Neural progenitor cell (in vitro differentiated cells): Measurements from ENCODE around the gene ADGB. TPM values are rescaled to one million over a fixed set of nuclear protein-coding genes. Genes with fewer than 3 reads are reported as not detected.
"Not testable (repeated sequence)": the region's sequence is repeated elsewhere in the genome, so short reads cannot be mapped to it uniquely, and the experiment has no call there.

Experiments
- DNase-seq: peaks from one replicate; pipeline ENCODE4 v3.0.0-alpha.2; 2016; ENCODE audit warnings: low spot score
- H2AFZ ChIP-seq: fragments of 200-600 bp; sonication (generic); replicated peaks from 2 replicates; pipeline ENCODE4 v1.6.1; 2016; ENCODE audit warnings: antibody characterized with exemption
- H3F3A ChIP-seq: fragments of 200-600 bp; sonication (generic); 2 replicates; pipeline ENCODE4 v1.6.1; 2016; ENCODE audit warnings: antibody characterized with exemption, low read depth
- H3K27ac ChIP-seq: fragments of 200-600 bp; sonication (generic); 2 replicates; pipeline ENCODE4 v1.5.1; 2016; ENCODE audit warnings: mild to moderate bottlenecking
- H3K27me3 ChIP-seq: fragments of 200-600 bp; sonication (generic); 2 replicates; pipeline ENCODE4 v1.6.1; 2016; ENCODE audit warnings: mild to moderate bottlenecking, moderate library complexity
- H3K36me3 ChIP-seq: fragments of 200-600 bp; sonication (generic); 2 replicates; pipeline ENCODE4 v1.5.1; 2016
- H3K4me1 ChIP-seq: fragments of 200-600 bp; sonication (generic); 2 replicates; pipeline ENCODE4 v1.6.1; 2016; ENCODE audit warnings: mixed run types
- H3K4me2 ChIP-seq: fragments of 200-600 bp; sonication (generic); 2 replicates; pipeline ENCODE4 v1.6.1; 2016
- H3K4me3 ChIP-seq: fragments of 200-600 bp; sonication (generic); 2 replicates; pipeline ENCODE4 v1.5.1; 2016
- H3K79me2 ChIP-seq: fragments of 200-600 bp; sonication (generic); 2 replicates; pipeline ENCODE4 v1.6.1; 2016; ENCODE audit warnings: low read depth
- H3K9ac ChIP-seq: fragments of 200-600 bp; sonication (generic); 2 replicates; pipeline ENCODE4 v1.6.1; 2016
- H3K9me3 ChIP-seq: fragments of 200-600 bp; sonication (generic); 2 replicates; pipeline ENCODE4 v1.5.1; 2016; ENCODE audit warnings: low read depth
- H4K20me1 ChIP-seq: fragments of 200-600 bp; sonication (generic); 2 replicates; pipeline ENCODE4 v1.6.1; 2016; ENCODE audit warnings: low read depth
- H3K27ac Mint-ChIP-seq: 3 replicates; pipeline ENCODE4 v1.8.0; 2021; ENCODE audit warnings: mixed read lengths
- H3K27me3 Mint-ChIP-seq: 2 replicates; pipeline ENCODE4 v1.8.0; 2022; ENCODE audit warnings: low read depth, mild to moderate bottlenecking, inconsistent platforms, moderate library complexity, mixed read lengths; ENCODE audit not compliant: insufficient read depth
- H3K36me3 Mint-ChIP-seq: 3 replicates; pipeline ENCODE4 v1.8.0; 2021; ENCODE audit warnings: mixed read lengths
- H3K4me1 Mint-ChIP-seq: 3 replicates; pipeline ENCODE4 v1.8.0; 2021; ENCODE audit warnings: mixed read lengths
- H3K4me3 Mint-ChIP-seq: 3 replicates; pipeline ENCODE4 v1.8.0; 2021; ENCODE audit warnings: mild to moderate bottlenecking, moderate library complexity, mixed read lengths
- H3K9me3 Mint-ChIP-seq: 3 replicates; pipeline ENCODE4 v1.8.0; 2020; ENCODE audit warnings: mixed read lengths
- EZH2 ChIP-seq: fragments of 200-600 bp; sonication (generic); IDR thresholded peaks from 2 replicates; pipeline ENCODE4 v1.6.1; 2017; ENCODE audit warnings: antibody characterized with exemption, mild to moderate bottlenecking, moderate library complexity
- EZH2phosphoT487 ChIP-seq: fragments of 200-600 bp; sonication (generic); IDR thresholded peaks from 2 replicates; pipeline ENCODE4 v1.6.1; 2017; ENCODE audit warnings: antibody characterized with exemption
- total RNA-seq: library from RNA; depleted of rRNA; stranded (reverse); fragments of >200 nt; gene quantifications from 2 replicates; pipeline ENCODE4 v1.2.3, GENCODE V29; 2015; ENCODE audit warnings: low replicate concordance
- TF ChIP-seq, protein P1 (sequence below): fragments of 200-600 bp; sonication (generic); IDR thresholded peaks from 2 replicates; pipeline ENCODE4 v1.5.1; 2017; ENCODE audit warnings: antibody characterized with exemption, mild to moderate bottlenecking

The ADGB gene
- total RNA-seq, 1 donor from 2014 or later = not detected

DNA sequence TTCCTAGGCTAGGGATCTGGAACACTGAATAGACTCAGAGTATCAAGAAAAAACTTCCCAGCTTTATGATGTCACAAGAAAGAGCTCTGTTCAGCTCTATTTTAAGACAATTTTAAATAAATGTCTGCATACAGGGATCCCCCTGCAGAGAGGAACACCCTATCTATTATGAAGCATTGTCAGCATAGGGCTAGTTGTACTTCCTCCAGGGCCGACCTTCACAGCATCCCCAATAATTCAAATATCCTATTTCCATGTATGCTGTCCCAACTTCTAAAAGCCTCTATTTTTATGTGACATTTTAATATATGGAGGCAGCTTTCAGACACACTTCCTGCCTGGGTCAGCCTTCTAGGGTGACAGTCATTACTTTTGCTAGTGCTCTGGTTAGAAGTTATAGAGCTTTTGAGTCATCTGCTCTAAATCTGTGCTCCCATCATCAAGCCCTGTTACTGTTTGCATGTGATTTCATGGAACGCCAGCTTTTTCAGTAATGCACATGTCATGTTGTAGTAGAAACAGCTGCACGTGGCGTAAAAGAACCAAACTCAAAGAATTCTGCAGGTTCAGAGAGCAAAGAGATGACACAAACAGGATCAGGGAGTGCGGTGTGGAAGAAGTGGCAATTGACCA lies 189.2 kb downstream of the ADGB start:
- TF ChIP-seq EZH2 (no peak), EZH2phosphoT487 (no peak)
- TF ChIP-seq, protein P1, sequence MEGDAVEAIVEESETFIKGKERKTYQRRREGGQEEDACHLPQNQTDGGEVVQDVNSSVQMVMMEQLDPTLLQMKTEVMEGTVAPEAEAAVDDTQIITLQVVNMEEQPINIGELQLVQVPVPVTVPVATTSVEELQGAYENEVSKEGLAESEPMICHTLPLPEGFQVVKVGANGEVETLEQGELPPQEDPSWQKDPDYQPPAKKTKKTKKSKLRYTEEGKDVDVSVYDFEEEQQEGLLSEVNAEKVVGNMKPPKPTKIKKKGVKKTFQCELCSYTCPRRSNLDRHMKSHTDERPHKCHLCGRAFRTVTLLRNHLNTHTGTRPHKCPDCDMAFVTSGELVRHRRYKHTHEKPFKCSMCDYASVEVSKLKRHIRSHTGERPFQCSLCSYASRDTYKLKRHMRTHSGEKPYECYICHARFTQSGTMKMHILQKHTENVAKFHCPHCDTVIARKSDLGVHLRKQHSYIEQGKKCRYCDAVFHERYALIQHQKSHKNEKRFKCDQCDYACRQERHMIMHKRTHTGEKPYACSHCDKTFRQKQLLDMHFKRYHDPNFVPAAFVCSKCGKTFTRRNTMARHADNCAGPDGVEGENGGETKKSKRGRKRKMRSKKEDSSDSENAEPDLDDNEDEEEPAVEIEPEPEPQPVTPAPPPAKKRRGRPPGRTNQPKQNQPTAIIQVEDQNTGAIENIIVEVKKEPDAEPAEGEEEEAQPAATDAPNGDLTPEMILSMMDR = no peak
- no peak overlapping the region for H3K4me3 Mint-ChIP-seq
- no peaks in the 10 kb centered on the region for H3K79me2 ChIP-seq
- H3F3A ChIP-seq = no peaks in the 10 kb centered on the region
- no peak overlapping the region for H3K27ac ChIP-seq
- H3K4me3 ChIP-seq = no peak overlapping the region
- H3K9ac ChIP-seq = no peak overlapping the region
- no peak for DNase-seq
- H3K27ac Mint-ChIP-seq = no peak overlapping the region
- H3K27me3 ChIP-seq = no peaks in the 10 kb centered on the region
- no peaks in the 10 kb centered on the region for H3K36me3 Mint-ChIP-seq
- H2AFZ ChIP-seq = no peak overlapping the region
- H3K9me3 Mint-ChIP-seq = peaks cover 8% of the 10 kb centered on the region
- H3K36me3 ChIP-seq = no peaks in the 10 kb centered on the region
- no peaks in the 10 kb centered on the region for H3K9me3 ChIP-seq
- H3K27me3 Mint-ChIP-seq = no peaks in the 10 kb centered on the region
- H3K4me1 ChIP-seq = no peaks in the 10 kb centered on the region
- H3K4me2 ChIP-seq = no peak overlapping the region
- H4K20me1 ChIP-seq = no peaks in the 10 kb centered on the region
- H3K4me1 Mint-ChIP-seq = no peaks in the 10 kb centered on the region

- Mint-ChIP-seq H3K36me3 (no peaks in the 10 kb centered on the region), H3K27ac (no peak overlapping the region), H3K27me3 (no peaks in the 10 kb centered on the region), H3K9me3 (peaks cover 15% of the 10 kb centered on the region), H3K4me1 (no peaks in the 10 kb centered on the region), H3K4me3 (no peak overlapping the region)
- Histone ChIP-seq H3K9ac (no peak overlapping the region), H3K79me2 (no peaks in the 10 kb centered on the region), H3K4me2 (no peak overlapping the region), H3K4me3 (no peak overlapping the region), H3K9me3 (no peaks in the 10 kb centered on the region), H3K27me3 (no peaks in the 10 kb centered on the region), H2AFZ (no peak overlapping the region), H3K36me3 (no peaks in the 10 kb centered on the region), H4K20me1 (no peaks in the 10 kb centered on the region), H3F3A (no peaks in the 10 kb centered on the region), H3K27ac (no peak overlapping the region), H3K4me1 (no peaks in the 10 kb centered on the region)
- no peak for DNase-seq
- TF ChIP-seq EZH2 (no peak), EZH2phosphoT487 (no peak)
- TF ChIP-seq, protein P1 = no peak
Measured at GRCh38 chr6:146790561-146791091, 191.9 kb downstream of the ADGB start.

DNA sequence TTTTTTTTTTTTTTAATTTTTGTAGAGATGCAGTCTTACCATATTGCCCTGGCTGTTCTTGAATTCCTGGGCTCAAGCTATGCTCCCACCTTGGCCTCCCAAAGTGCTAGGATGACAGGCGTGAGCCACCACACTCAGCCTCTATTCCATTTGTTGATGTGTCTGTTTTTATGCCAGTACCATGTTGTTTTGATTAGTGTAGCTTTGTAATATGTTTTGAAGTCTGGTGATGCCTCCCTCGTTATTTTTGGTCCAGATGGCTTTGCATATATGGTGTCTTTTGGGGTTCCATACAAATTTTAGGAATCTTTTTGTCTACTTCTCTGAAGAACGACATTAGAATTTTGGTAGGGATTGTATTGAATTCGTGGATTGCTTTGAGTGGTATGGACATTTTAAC lies 193.2 kb downstream of the ADGB start:
- Mint-ChIP-seq H3K27me3 (no peaks in the 10 kb centered on the region), H3K27ac (no peak overlapping the region), H3K4me1 (no peaks in the 10 kb centered on the region), H3K9me3 (peaks cover 21% of the 10 kb centered on the region), H3K4me3 (no peak overlapping the region), H3K36me3 (no peaks in the 10 kb centered on the region)
- no peak for DNase-seq
- Histone ChIP-seq H4K20me1 (no peaks in the 10 kb centered on the region), H3K9ac (no peak overlapping the region), H3K4me3 (no peak overlapping the region), H3K4me2 (no peak overlapping the region), H3K27ac (no peak overlapping the region), H3K36me3 (no peaks in the 10 kb centered on the region), H3F3A (no peaks in the 10 kb centered on the region), H3K4me1 (no peaks in the 10 kb centered on the region), H3K27me3 (no peaks in the 10 kb centered on the region), H2AFZ (no peak overlapping the region), H3K9me3 (no peaks in the 10 kb centered on the region), H3K79me2 (no peaks in the 10 kb centered on the region)
- TF ChIP-seq EZH2 (no peak), EZH2phosphoT487 (no peak)
- TF ChIP-seq, protein P1 = no peak

- H3F3A ChIP-seq, H3K4me1 Mint-ChIP-seq, H3K27ac Mint-ChIP-seq, H3K4me2 ChIP-seq, H3K79me2 ChIP-seq, H3K9ac ChIP-seq, H3K27me3 Mint-ChIP-seq, H3K4me3 ChIP-seq, H2AFZ ChIP-seq, H3K36me3 Mint-ChIP-seq, H3K4me3 Mint-ChIP-seq, H4K20me1 ChIP-seq, H3K36me3 ChIP-seq, DNase-seq, H3K9me3 ChIP-seq, H3K4me1 ChIP-seq, H3K27ac ChIP-seq, H3K27me3 ChIP-seq: not testable (repeated sequence)
- H3K9me3 Mint-ChIP-seq = peaks cover 24% of the 10 kb centered on the region
Measured at GRCh38 chr6:146793218-146793617, 194.4 kb downstream of the ADGB start.
